Activated CD4-positive, CD25-positive, alpha-beta regulatory T cell treated with anti-CD3 and anti-CD28 coated beads, Interleukin-2, amount 50 U/mL, for 24 hours (primary cell): ENCODE results near the gene MSI2.

Experiments
- ATAC-seq, 2 donors: fragments of 150-1000 bp; cut with Tn5 transposase; one replicate each; pipeline ENCODE4 v1.10.0; 2021; ENCODE audit warnings: mild to moderate bottlenecking in 1 of 2, moderate library complexity in 1 of 2

Gene MSI2

DNA sequence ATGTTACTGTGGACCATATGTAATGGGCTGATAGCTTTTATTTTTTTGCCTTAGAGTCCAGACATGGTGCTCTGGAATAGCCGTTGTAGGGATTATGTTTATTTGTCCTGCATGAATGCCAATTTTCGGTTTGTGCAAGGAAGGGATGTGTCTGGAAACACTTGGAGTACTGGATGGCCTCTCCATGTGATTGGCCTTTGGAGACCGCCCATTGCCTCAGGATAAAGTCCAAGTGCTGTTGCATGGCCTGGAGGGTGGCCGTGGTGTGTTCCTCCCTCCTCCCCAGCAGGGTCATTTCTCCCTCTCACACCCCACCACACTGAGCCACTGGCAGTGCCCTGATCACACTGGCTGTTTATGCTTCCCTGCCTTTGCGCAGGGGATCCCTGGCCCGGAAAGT is 93.9 kb downstream of the MSI2 start:
- ATAC-seq, result no peak

- ATAC-seq, result no peak
These were observed 96.4 kb downstream of the MSI2 start for GRCh38 chr17:57352665-57353175.

- peak in 1 of 2 donors; percentile 20 for ATAC-seq
These were observed 98.3 kb downstream of the MSI2 start for GRCh38 chr17:57354673-57355072.

DNA sequence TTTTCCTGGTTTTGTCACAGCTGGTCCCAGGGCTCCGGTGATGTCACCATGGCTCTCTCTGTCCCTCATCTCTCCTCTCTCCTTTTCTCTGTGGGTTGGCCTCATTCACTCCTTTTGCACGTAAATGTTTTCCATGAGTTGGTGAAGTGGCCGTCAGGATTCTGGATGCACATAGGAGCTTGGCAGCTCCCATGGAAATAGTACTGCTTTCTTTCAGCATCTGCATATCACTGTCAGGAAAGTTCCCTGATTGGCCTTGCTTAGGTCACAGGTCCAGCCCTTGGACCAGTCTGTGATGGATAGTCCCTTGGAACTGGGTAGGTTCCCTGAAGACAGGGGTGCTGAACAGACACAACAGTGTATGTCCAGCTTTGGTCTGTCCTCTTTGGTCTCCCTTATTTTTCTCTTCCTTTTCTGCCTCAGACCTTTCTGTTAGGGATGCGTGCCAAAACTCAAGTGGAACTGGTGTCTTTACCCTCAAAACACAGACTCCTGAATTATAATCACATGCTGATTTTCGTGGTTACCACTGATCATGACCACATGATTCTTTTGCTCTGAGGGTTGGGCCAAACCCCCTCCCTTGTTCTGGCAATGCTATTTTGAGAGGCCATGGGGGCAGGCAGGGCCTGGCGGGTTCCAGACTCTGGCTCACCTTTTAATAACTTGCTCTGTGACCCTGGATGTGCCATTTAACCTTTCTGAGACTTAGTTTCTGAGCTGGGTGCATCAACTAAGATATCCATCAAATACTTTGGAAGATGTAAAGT is 99.0 kb downstream of the MSI2 start:
- no peak for ATAC-seq

- ATAC-seq, result no peak
These were observed 99.9 kb downstream of the MSI2 start for GRCh38 chr17:57356153-57356718.

DNA sequence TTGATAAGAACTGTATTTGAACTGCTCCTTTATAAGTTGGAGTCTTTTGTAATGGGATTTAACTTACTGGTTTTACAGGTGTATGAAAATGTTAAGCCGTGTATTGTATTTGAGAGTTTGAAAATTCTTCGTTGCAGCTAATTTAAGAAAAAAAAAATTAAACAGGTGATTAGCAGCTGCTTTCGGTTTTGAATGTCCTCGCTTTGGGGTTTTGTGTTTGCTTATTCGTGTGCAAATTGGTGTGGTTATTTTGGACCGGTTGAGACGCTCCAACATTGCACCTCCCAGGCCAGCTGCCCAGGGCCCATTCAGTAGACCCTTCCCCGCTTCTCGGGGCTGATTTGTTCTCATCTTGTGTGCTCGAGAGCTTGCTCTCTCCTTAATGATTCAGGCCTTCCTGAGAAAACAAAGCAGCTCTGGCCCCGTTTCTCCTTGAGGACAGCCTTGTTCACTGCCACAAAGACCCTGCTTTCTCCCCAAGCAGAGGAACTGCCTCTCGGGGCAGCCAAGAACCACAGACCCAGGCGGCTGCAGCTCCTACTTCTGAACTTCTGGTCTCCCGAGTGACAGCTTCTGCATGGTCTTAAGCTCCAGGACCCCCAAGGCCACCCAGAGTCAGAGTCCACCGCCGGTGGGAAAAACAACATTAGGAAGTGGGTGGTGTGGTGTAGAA is 100.5 kb downstream of the MSI2 start:
- no peak for ATAC-seq

GRCh38 chr17:57357392-57357784 is 101.1 kb downstream of the MSI2 start:
- ATAC-seq, result no peak

DNA sequence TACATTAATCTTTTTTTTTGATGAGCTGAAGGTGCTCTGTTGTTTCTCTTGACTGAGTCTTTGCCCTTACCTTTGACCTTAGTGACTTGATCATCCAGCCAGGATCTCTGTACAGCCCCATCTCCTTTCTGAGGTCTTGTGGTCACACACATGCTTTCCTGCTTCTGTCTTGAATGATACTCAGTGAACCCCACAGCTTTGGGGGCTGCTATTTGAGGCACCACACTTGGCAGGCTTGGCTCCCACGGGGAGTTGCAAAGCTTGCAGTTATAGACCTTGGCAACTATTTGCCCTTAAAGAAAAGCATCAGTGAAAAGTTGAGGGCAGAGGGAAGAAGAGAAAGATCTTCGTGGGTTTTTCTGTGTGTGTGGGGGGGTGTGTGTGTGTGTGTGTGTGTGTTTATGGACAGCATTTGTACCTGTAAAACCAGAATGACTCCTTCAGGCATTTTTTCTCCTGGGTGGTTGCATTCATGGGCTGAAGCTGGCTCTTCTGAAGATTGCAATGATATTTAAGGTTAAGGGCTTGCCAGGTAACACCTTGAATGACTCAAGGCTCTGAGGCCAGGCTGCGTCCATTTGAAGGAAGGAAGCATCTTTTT is 101.6 kb downstream of the MSI2 start:
- peak in 1 of 2 donors; percentile 27 for ATAC-seq

DNA sequence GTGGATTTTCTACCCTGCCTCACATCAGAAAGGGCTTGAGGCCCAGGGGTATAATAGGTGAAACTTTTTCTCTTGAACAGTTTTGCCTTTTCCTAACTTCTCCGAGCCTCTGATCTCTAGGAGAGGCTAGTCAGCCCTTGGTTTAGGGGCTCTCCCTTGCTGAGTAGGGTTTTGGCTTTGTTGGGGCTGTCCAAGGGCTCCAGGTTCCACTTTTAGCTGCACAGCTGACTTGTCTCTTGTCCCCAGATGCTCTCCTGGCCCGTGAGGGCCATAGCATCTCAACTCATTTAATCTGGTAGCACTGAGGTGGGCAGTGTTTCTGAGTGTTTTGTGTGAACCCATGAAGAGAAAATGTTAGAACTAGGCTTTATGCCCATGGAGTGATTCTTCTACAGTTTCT is 103.9 kb downstream of the MSI2 start:
- ATAC-seq, result no peak

- ATAC-seq, result no peak
These were observed 106.7 kb downstream of the MSI2 start for GRCh38 chr17:57362797-57363556.

- no peak for ATAC-seq
These were observed 107.3 kb downstream of the MSI2 start for GRCh38 chr17:57363580-57363979.

DNA sequence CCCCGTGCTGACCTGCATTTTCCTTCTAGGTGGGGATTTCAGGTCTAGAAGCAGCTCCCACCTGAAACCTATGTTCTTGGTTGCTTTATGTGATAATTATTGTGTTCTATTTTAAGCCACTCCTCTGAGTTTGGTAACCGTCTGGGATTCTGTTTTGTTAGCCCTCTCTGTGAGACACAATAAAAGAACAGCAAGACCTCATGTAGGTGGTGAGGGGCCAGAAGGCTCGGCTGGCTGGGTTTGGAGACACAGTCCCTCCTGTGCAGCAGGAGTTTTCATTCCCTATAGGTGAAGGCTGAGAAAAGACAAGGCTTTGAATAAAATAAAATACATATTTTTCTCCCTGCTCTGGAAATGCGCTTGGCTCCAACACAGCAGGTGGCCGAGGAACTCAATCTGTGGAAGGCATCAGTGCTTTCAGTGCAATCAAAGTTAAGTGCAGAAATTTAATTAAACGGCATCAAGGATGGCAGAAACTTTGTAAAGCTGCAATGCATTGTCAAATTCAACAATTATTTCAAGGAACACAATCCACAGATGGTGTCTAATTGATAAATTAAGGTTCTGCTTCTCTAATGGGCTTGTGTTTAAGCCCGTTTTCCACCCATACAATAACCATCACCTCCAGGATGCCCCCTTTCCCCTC is 107.8 kb downstream of the MSI2 start:
- no peak for ATAC-seq

- ATAC-seq, result no peak
These were observed 109.1 kb downstream of the MSI2 start for GRCh38 chr17:57365420-57365819.

DNA sequence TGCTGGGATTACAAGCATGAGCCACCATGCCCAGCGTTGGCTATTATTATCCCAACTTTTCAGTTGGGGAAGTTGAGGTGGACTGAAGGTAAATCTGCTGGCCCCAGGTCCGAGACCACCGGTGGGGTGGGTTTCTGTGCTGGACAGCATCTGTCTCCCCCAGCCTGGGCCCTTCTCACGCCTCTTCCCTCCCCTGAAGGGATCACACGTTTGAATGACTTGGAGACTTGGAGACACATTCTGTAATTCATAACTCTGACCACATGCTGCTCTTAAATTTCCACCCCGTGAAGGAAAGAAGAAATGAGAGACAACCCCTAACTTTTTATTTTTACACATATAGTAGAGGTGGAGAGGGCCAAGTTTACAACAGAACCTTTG is 109.8 kb downstream of the MSI2 start:
- no peak for ATAC-seq

- ATAC-seq, result no peak
These were observed 110.4 kb downstream of the MSI2 start for GRCh38 chr17:57366558-57367351.

GRCh38 chr17:57368637-57369336 is 112.5 kb downstream of the MSI2 start:
- ATAC-seq, result peak in 1 of 2 donors; percentile 17

DNA sequence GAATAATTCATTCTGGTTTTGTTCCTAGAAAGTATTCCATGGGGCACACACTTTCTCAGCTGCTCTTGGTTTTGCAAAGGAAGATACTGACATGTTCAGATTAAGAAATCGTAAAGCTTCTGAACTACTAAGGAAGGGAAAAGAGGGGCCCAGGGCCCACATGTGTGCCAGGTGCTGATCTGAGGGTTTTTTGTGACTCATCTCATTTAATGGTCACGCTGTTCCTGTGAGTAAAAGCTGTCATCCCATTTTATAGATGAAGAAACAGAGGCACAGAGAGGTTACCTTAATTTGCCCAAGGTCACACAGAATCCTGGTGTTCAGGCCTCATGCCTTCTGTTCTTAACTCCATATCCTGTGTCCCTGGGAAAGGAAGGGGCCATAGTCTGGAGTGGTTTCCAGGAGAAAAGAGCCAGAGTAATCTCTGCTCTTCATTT is 113.2 kb downstream of the MSI2 start:
- peak; percentile 60 to 77 for ATAC-seq

- no peak for ATAC-seq
These were observed 113.8 kb downstream of the MSI2 start for GRCh38 chr17:57370037-57370581.

- no peak for ATAC-seq
These were observed 114.3 kb downstream of the MSI2 start for GRCh38 chr17:57370619-57371018.

- no peak for ATAC-seq
These were observed 115.8 kb downstream of the MSI2 start for GRCh38 chr17:57372156-57372555.
